GM15510 (cell line): ENCODE data around the gene ZNHIT3.

Source experiments
- POLR2A ChIP-seq: IDR thresholded peaks from 3 replicates; pipeline ENCODE4 v1.6.1; 2011; ENCODE audit warnings: borderline replicate concordance; ENCODE audit not compliant: insufficient read length; ENCODE audit errors: extremely low read depth

Gene ZNHIT3

GRCh38 chr17:36532435-36532975 lies 46.0 kb downstream of the ZNHIT3 start:
- no peak for TF ChIP-seq POLR2A

GRCh38 chr17:36533935-36534839 lies 47.7 kb downstream of the ZNHIT3 start:
- TF ChIP-seq POLR2A = no peak

GRCh38 chr17:36534840-36535668 lies 48.6 kb downstream of the ZNHIT3 start, which contains the start of the genes MYO19 and PIGW:
Gene MYO19, minus strand, starts transcription at chr17:36534868. Its CDS starts 2,330 bp downstream, at chr17:36532538.
Gene PIGW, plus strand, starts transcription at chr17:36534987. Its CDS starts 2,115 bp downstream, at chr17:36537102.
- peak; percentile 90 for TF ChIP-seq POLR2A

- no peak for TF ChIP-seq POLR2A
Measured at GRCh38 chr17:36535669-36536081, 49.2 kb downstream of the ZNHIT3 start.

GRCh38 chr17:36540696-36541095 lies 54.2 kb downstream of the ZNHIT3 start:
- no peak for TF ChIP-seq POLR2A

GRCh38 chr17:36542755-36543154 lies 56.3 kb downstream of the ZNHIT3 start:
- no peak for TF ChIP-seq POLR2A

- no peak for TF ChIP-seq POLR2A
Measured at GRCh38 chr17:36544044-36544306, 57.5 kb downstream of the ZNHIT3 start.

GRCh38 chr17:36544307-36545076 lies 58.0 kb downstream of the ZNHIT3 start, which contains the start of gene GGNBP2:
Gene GGNBP2, plus strand, starts transcription at chr17:36544919. Its CDS starts 806 bp downstream, at chr17:36545725.
- TF ChIP-seq POLR2A = peak; percentile 81

- no peak for TF ChIP-seq POLR2A
Measured at GRCh38 chr17:36545077-36545464, 58.6 kb downstream of the ZNHIT3 start.
